ENCODE data around the gene CDK5RAP1. TPM values are rescaled to one million over a fixed set of nuclear protein-coding genes. Genes with fewer than 3 reads are reported as not detected.

Gene CDK5RAP1
- total and polyA plus RNA-seq, 2 of the 8 experiments (the other 6 are each of a cell fraction or from before 2014, with no cell fraction given) = 37.8 to 46.6 TPM

GRCh38 chr20:33343521-33343920, 57.8 kb downstream of the CDK5RAP1 start:
- Histone ChIP-seq H3K18ac (ENCODE audit: extremely low read depth, low read length) (no peak overlapping the region), H3K4me2 (ENCODE audit: insufficient read depth in 1 of 2, low read depth in 2 of 2, low read length in 2 of 2) (no peak overlapping the region), H3K36me3 (ENCODE audit: control insufficient read depth in 2 of 4, insufficient read depth in 4 of 4, low read length in 3 of 4) (no peaks in the 10 kb centered on the region), H3K27ac (ENCODE audit: low read depth, low read length) (no peak overlapping the region), H3K14ac (ENCODE audit: insufficient read length) (no peak overlapping the region), H4K91ac (replicated peaks; ENCODE audit: insufficient read length, low read length) (no peak overlapping the region), H2BK20ac (ENCODE audit: low read length) (no peak overlapping the region), H4K5ac (ENCODE audit: insufficient read length, low read depth, low read length) (no peak overlapping the region), H3K23me2 (ENCODE audit: low read depth, low read length) (no peaks in the 10 kb centered on the region), H3K56ac (replicated peaks; ENCODE audit: insufficient read length, low read depth, low read length) (no peak overlapping the region), H3K79me1 (ENCODE audit: low read depth, low read length) (no peaks in the 10 kb centered on the region), H2BK120ac (replicated peaks; ENCODE audit: low read depth, low read length) (no peak overlapping the region), H3K9ac (replicated peaks in 1 of 4; ENCODE audit: extremely low read depth in 1 of 4, low read depth in 3 of 4, low read length in 3 of 4) (no peak overlapping the region), H3K4me3 (ENCODE audit: extremely low read depth in 1 of 4, insufficient read depth in 2 of 4, low read depth in 3 of 4, low read length in 4 of 4) (no peak overlapping the region), H2AK5ac (ENCODE audit: low read depth, low read length) (no peak overlapping the region), H3K79me2 (ENCODE audit: control insufficient read depth in 1 of 2, insufficient read depth in 2 of 2, low read length in 2 of 2) (no peaks in the 10 kb centered on the region), H3K23ac (ENCODE audit: insufficient read length) (no peak overlapping the region), H2BK5ac (ENCODE audit: low read depth, low read length) (no peak overlapping the region), H3K4me1 (replicated peaks in 1 of 4; ENCODE audit: control insufficient read depth in 3 of 4, insufficient read depth in 4 of 4, low read length in 3 of 4) (peaks cover 0 to 5% (median 3%) of the 10 kb centered on the region in 4 experiments; a peak in 4 of 7 replicates), H4K20me1 (replicated peaks in 1 of 2; ENCODE audit: control insufficient read depth in 1 of 2, insufficient read depth in 2 of 2, low read length in 2 of 2) (no peaks in the 10 kb centered on the region), H2AFZ (ENCODE audit: low read length) (no peak overlapping the region), H3K27me3 (replicated peaks in 1 of 4; ENCODE audit: control insufficient read depth in 3 of 4, extremely low read depth in 1 of 4, insufficient read depth in 3 of 4, low read length in 3 of 4) (no peaks in the 10 kb centered on the region), H3K9me3 (ENCODE audit: insufficient read depth in 2 of 2, low read depth in 1 of 2, low read length in 1 of 2) (no peaks in the 10 kb centered on the region), H2BK12ac (ENCODE audit: low read depth, low read length) (no peak overlapping the region), H4K8ac (ENCODE audit: extremely low read depth, insufficient read depth, low read length) (no peak overlapping the region), H2BK15ac (ENCODE audit: low read length) (no peak overlapping the region), H3K4ac (replicated peaks; ENCODE audit: insufficient read length, low read depth, low read length) (no peak overlapping the region)
- 89% methylated on average over 4 of the region's 4 CpGs; no CpG with 5 or more reads in 1 of the 2 experiments for WGBS, 2 experiments (ENCODE audit: extremely low coverage in 1 of 2, insufficient coverage in 1 of 2, insufficient read length in 1 of 2, insufficient replicate concordance in 2 of 2, low coverage in 1 of 2, low lambda C conversion rate in 2 of 2, missing lambda C conversion rate in 1 of 2)
- DNase-seq (ENCODE audit: low read depth in 1 of 2, low spot score in 2 of 2) (no peak), FAIRE-seq (no peak)
- POLR2A ChIA-PET (ENCODE audit: partially characterized antibody) = no interaction called here
- CTCF ChIA-PET (ENCODE audit: partially characterized antibody) = no interaction called here
- TF ChIP-seq KDM5A (IDR thresholded peaks at IDR 0.05; ENCODE audit: low read length) (no peak), SUZ12 (IDR thresholded peaks at IDR 0.05; ENCODE audit: low read length) (no peak), SRF (IDR thresholded peaks at IDR 0.05; ENCODE audit: low read depth, low read length) (no peak), RAD21 (IDR thresholded peaks at IDR 0.05 in 1 of 2, conservative IDR thresholded peaks at IDR 0.05 in 1 of 2; ENCODE audit: low read depth in 2 of 2, low read length in 2 of 2) (no peak), TAF1 (IDR thresholded peaks at IDR 0.05; ENCODE audit: low read depth, low read length) (no peak), CHD1 (IDR thresholded peaks at IDR 0.05; ENCODE audit: low read depth, low read length) (no peak), MAX (IDR thresholded peaks at IDR 0.05) (no peak), BCL11A (IDR thresholded peaks at IDR 0.05; ENCODE audit: low read depth in 2 of 2, low read length in 2 of 2) (no peak), RFX5 (IDR thresholded peaks at IDR 0.05; ENCODE audit: borderline replicate concordance, low read depth, low read length) (no peak), ASH2L (IDR thresholded peaks at IDR 0.05; ENCODE audit: low read length) (no peak), EGR1 (IDR thresholded peaks at IDR 0.05; ENCODE audit: borderline replicate concordance, low read depth, low read length) (no peak), ATF3 (IDR thresholded peaks at IDR 0.05; ENCODE audit: insufficient read depth, low read depth, low read length) (no peak), ZNF274 (IDR thresholded peaks at IDR 0.05; ENCODE audit: borderline replicate concordance, extremely low read depth, low read length) (no peak), SP4 (IDR thresholded peaks at IDR 0.05; ENCODE audit: low read length) (no peak), GABPA (IDR thresholded peaks at IDR 0.05; ENCODE audit: borderline replicate concordance, insufficient read depth, low read length) (no peak)

Data from H1 (cell line).